ENCODE results near the gene ANKMY1. TPM values are rescaled to one million over a fixed set of nuclear protein-coding genes. Genes with fewer than 3 reads are reported as not detected.

The ANKMY1 gene
- total RNA-seq, 1 donor from 2014 or later = 7.2 TPM

DNA sequence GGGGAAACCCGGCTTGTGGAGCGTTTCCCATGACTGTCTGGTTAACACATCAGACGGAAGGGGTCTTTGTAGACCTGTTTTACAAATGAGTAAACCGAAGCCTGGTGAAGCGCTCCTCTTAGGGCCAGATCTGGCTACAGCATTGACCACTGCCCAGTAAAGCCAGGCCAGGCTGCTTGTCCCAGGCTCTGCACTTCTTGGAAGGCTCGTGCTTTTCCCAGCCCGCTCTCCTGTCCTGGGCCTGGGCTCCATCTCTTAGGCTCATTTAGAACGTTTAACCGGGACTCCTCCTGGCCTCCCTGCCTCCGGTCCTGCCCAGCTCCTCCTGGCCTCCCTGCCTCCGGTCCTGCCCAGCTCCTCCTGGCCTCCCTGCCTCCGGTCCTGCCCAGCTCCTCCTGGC is 117.5 kb downstream of the ANKMY1 start:
- H3K4me2 ChIP-seq (ENCODE audit: low read length) = no peak overlapping the region
- FAIRE-seq (no peak), DNase-seq (ENCODE audit: low read depth) (no peak)
- peaks cover 25% of the 10 kb centered on the region for H3K4me1 ChIP-seq (ENCODE audit: insufficient read depth, low read length)
- no peaks in the 10 kb centered on the region for H3K36me3 Mint-ChIP-seq (ENCODE audit: low read depth, unreplicated experiment)
- no peaks in the 10 kb centered on the region for H3K9me3 Mint-ChIP-seq (ENCODE audit: unreplicated experiment)
- peaks cover 2% of the 10 kb centered on the region for H3K4me1 Mint-ChIP-seq (ENCODE audit: low read depth, unreplicated experiment)
- no peak overlapping the region for H3K27ac Mint-ChIP-seq (ENCODE audit: unreplicated experiment)
- peaks cover 88% of the 10 kb centered on the region for H4K20me1 ChIP-seq (ENCODE audit: insufficient read depth, low read length)
- H3K27me3 ChIP-seq (ENCODE audit: insufficient read depth, low read length) = no peaks in the 10 kb centered on the region
- H3K4me3 ChIP-seq (ENCODE audit: insufficient read depth, low read depth, low read length) = no peak overlapping the region
- H3K27me3 Mint-ChIP-seq (ENCODE audit: low read depth, unreplicated experiment) = no peaks in the 10 kb centered on the region
- TF ChIP-seq CTCF (IDR thresholded peaks at IDR 0.05; ENCODE audit: insufficient read depth, low read depth, low read length) (no peak), EZH2 (IDR thresholded peaks at IDR 0.05; ENCODE audit: insufficient read depth, low read length) (no peak)
- no peak overlapping the region for H3K9ac ChIP-seq (ENCODE audit: low read length)
- no peak overlapping the region for H3K27ac ChIP-seq (ENCODE audit: low read depth, low read length)
- H3K9me3 ChIP-seq (ENCODE audit: insufficient read depth, low read depth, low read length) = no peaks in the 10 kb centered on the region
- no peak overlapping the region for H2AFZ ChIP-seq (ENCODE audit: low read depth, low read length)
- H3K79me2 ChIP-seq (ENCODE audit: insufficient read depth, low read length) = peaks cover 95% of the 10 kb centered on the region
- H3K36me3 ChIP-seq (ENCODE audit: insufficient read depth, low read length) = no peaks in the 10 kb centered on the region
- H3K4me3 Mint-ChIP-seq (ENCODE audit: unreplicated experiment) = no peak overlapping the region

DNA sequence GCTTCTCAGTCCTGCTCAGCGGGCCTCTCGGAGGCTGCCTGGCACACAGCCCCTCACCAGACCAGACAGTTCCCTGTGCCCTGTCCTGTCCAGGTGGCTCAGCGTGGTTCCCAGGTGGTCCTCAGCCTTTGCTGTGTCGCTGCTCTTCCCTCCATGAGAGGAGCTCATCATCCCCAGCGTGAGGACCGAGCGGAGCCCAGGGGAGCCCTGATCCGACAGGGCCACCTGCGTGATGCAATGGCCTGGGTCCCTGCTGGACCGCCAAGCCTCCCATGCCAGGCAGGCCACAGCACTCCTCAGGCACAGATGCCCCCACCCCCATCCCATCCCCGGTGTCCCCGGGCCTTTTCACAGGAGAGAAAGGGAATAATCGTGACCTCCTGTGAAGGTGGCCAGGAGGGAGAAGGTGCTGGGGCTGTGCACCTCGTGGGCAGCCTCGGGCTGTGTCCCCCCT is 118.1 kb downstream of the ANKMY1 start:
- peaks cover 90% of the 10 kb centered on the region for H3K79me2 ChIP-seq (ENCODE audit: insufficient read depth, low read length)
- peaks cover 83% of the 10 kb centered on the region for H4K20me1 ChIP-seq (ENCODE audit: insufficient read depth, low read length)
- no peak overlapping the region for H3K4me2 ChIP-seq (ENCODE audit: low read length)
- H3K9me3 ChIP-seq (ENCODE audit: insufficient read depth, low read depth, low read length) = no peaks in the 10 kb centered on the region
- H3K27me3 ChIP-seq (ENCODE audit: insufficient read depth, low read length) = no peaks in the 10 kb centered on the region
- H3K4me1 ChIP-seq (ENCODE audit: insufficient read depth, low read length) = peaks cover 27% of the 10 kb centered on the region
- no peak overlapping the region for H3K27ac ChIP-seq (ENCODE audit: low read depth, low read length)
- no peaks in the 10 kb centered on the region for H3K9me3 Mint-ChIP-seq (ENCODE audit: unreplicated experiment)
- no peak overlapping the region for H3K27ac Mint-ChIP-seq (ENCODE audit: unreplicated experiment)
- TF ChIP-seq EZH2 (IDR thresholded peaks at IDR 0.05; ENCODE audit: insufficient read depth, low read length) (no peak), CTCF (IDR thresholded peaks at IDR 0.05; ENCODE audit: insufficient read depth, low read depth, low read length) (no peak)
- no peaks in the 10 kb centered on the region for H3K36me3 Mint-ChIP-seq (ENCODE audit: low read depth, unreplicated experiment)
- no peak for FAIRE-seq
- H2AFZ ChIP-seq (ENCODE audit: low read depth, low read length) = no peak overlapping the region
- H3K4me3 ChIP-seq (ENCODE audit: insufficient read depth, low read depth, low read length) = no peak overlapping the region
- H3K36me3 ChIP-seq (ENCODE audit: insufficient read depth, low read length) = no peaks in the 10 kb centered on the region
- no peak for DNase-seq (ENCODE audit: low read depth)
- no peak overlapping the region for H3K9ac ChIP-seq (ENCODE audit: low read length)
- no peak overlapping the region for H3K4me3 Mint-ChIP-seq (ENCODE audit: unreplicated experiment)
- H3K4me1 Mint-ChIP-seq (ENCODE audit: low read depth, unreplicated experiment) = peaks cover 2% of the 10 kb centered on the region
- no peaks in the 10 kb centered on the region for H3K27me3 Mint-ChIP-seq (ENCODE audit: low read depth, unreplicated experiment)

- Mint-ChIP-seq H3K4me3 (ENCODE audit: unreplicated experiment) (peak overlapping the region; percentile 83), H3K27ac (ENCODE audit: unreplicated experiment) (no peak overlapping the region), H3K4me1 (ENCODE audit: low read depth, unreplicated experiment) (peaks cover 2% of the 10 kb centered on the region), H3K36me3 (ENCODE audit: low read depth, unreplicated experiment) (no peaks in the 10 kb centered on the region), H3K9me3 (ENCODE audit: unreplicated experiment) (no peaks in the 10 kb centered on the region), H3K27me3 (ENCODE audit: low read depth, unreplicated experiment) (no peaks in the 10 kb centered on the region)
- Histone ChIP-seq H3K79me2 (ENCODE audit: insufficient read depth, low read length) (peaks cover 83% of the 10 kb centered on the region), H2AFZ (ENCODE audit: low read depth, low read length) (no peak overlapping the region), H3K4me3 (ENCODE audit: insufficient read depth, low read depth, low read length) (no peak overlapping the region), H3K27me3 (ENCODE audit: insufficient read depth, low read length) (no peaks in the 10 kb centered on the region), H3K9me3 (ENCODE audit: insufficient read depth, low read depth, low read length) (no peaks in the 10 kb centered on the region), H3K36me3 (ENCODE audit: insufficient read depth, low read length) (no peaks in the 10 kb centered on the region), H3K27ac (ENCODE audit: low read depth, low read length) (no peak overlapping the region), H3K4me2 (ENCODE audit: low read length) (peak overlapping the region; percentile 100), H3K9ac (ENCODE audit: low read length) (peak overlapping the region; percentile 90), H3K4me1 (ENCODE audit: insufficient read depth, low read length) (peaks cover 34% of the 10 kb centered on the region), H4K20me1 (ENCODE audit: insufficient read depth, low read length) (peaks cover 76% of the 10 kb centered on the region)
- FAIRE-seq = no peak
- no peak for TF ChIP-seq CTCF (IDR thresholded peaks at IDR 0.05; ENCODE audit: insufficient read depth, low read depth, low read length)
- no peak for TF ChIP-seq EZH2 (IDR thresholded peaks at IDR 0.05; ENCODE audit: insufficient read depth, low read length)
- DNase-seq (ENCODE audit: low read depth) = no peak
Measured at GRCh38 chr2:240438810-240439697, 118.7 kb downstream of the ANKMY1 start.

All from astrocyte (in vitro differentiated cells and primary cell).